ENCODE results near the gene MRTFB. TPM values are rescaled to one million over a fixed set of nuclear protein-coding genes. Genes with fewer than 3 reads are reported as not detected.

MRTFB gene
- total RNA-seq, 4 donors from 2014 or later, result 43.6 to 197 (median 65.5) TPM

- H3K27me3 ChIP-seq, result no peaks in the 10 kb centered on the region
- H3K4me3 ChIP-seq, result no peak overlapping the region
- H3K9me3 ChIP-seq, result no peaks in the 10 kb centered on the region
- no peak overlapping the region for H3K27ac ChIP-seq
- DNase-seq (ENCODE audit: low spot score in 2 of 2), result no peak
- TF ChIP-seq CTCF (IDR thresholded peaks at IDR 0.05) (no peak), EP300 (IDR thresholded peaks at IDR 0.05) (no peak), POLR2A (IDR thresholded peaks at IDR 0.05) (no peak)
- 79% methylated on average over 3 of the region's 3 CpGs for WGBS
- peaks cover 4% of the 10 kb centered on the region for H3K4me1 ChIP-seq
- H3K36me3 ChIP-seq, result no peaks in the 10 kb centered on the region
Measured at GRCh38 chr16:14202095-14202494, 131.0 kb downstream of the MRTFB start.

GRCh38 chr16:14202697-14203096 lies 131.6 kb downstream of the MRTFB start:
- TF ChIP-seq POLR2A (IDR thresholded peaks at IDR 0.05), result no peak
- TF ChIP-seq CTCF (IDR thresholded peaks at IDR 0.05), result peak in 1 of 2 donors; percentile 36
- Histone ChIP-seq H3K4me1 (peaks cover 4% of the 10 kb centered on the region), H3K27me3 (no peaks in the 10 kb centered on the region), H3K27ac (no peak overlapping the region), H3K36me3 (no peaks in the 10 kb centered on the region), H3K9me3 (no peaks in the 10 kb centered on the region), H3K4me3 (no peak overlapping the region)
- DNase-seq (ENCODE audit: low spot score in 2 of 2), result no peak

- H3K4me1 ChIP-seq, result peaks cover 4% of the 10 kb centered on the region
- H3K36me3 ChIP-seq, result no peaks in the 10 kb centered on the region
- H3K9me3 ChIP-seq, result no peaks in the 10 kb centered on the region
- no peaks in the 10 kb centered on the region for H3K27me3 ChIP-seq
- H3K27ac ChIP-seq, result no peak overlapping the region
- no peak overlapping the region for H3K4me3 ChIP-seq
- no peak for TF ChIP-seq POLR2AphosphoS5 (IDR thresholded peaks at IDR 0.05)
- TF ChIP-seq EP300 (IDR thresholded peaks at IDR 0.05), result no peak
- no peak for TF ChIP-seq CTCF (IDR thresholded peaks at IDR 0.05)
- TF ChIP-seq POLR2A (IDR thresholded peaks at IDR 0.05), result no peak
- whole genome bisulfite sequencing, result 65% methylated on average over 2 of the region's 2 CpGs
- DNase-seq (ENCODE audit: low spot score in 2 of 2), result no peak
Measured at GRCh38 chr16:14203166-14203565, 132.0 kb downstream of the MRTFB start.

- TF ChIP-seq POLR2AphosphoS5 (IDR thresholded peaks at IDR 0.05), result no peak
- TF ChIP-seq POLR2A (IDR thresholded peaks at IDR 0.05), result no peak
- TF ChIP-seq CTCF (IDR thresholded peaks at IDR 0.05), result no peak
- TF ChIP-seq EP300 (IDR thresholded peaks at IDR 0.05), result no peak
- 98% methylated on average over 3 of the region's 3 CpGs for WGBS
- Histone ChIP-seq H3K4me3 (no peak overlapping the region), H3K36me3 (no peaks in the 10 kb centered on the region), H3K27ac (no peak overlapping the region), H3K9me3 (no peaks in the 10 kb centered on the region), H3K27me3 (no peaks in the 10 kb centered on the region), H3K4me1 (peaks cover 4% of the 10 kb centered on the region)
- DNase-seq (ENCODE audit: low spot score in 2 of 2), result no peak
Measured at GRCh38 chr16:14205666-14206065, 134.5 kb downstream of the MRTFB start.

- Histone ChIP-seq H3K4me3 (no peak overlapping the region), H3K27me3 (no peaks in the 10 kb centered on the region), H3K27ac (no peak overlapping the region), H3K9me3 (no peaks in the 10 kb centered on the region), H3K36me3 (peaks cover 11% of the 10 kb centered on the region), H3K4me1 (no peaks in the 10 kb centered on the region)
- DNase-seq (ENCODE audit: low spot score in 2 of 2), result no peak
- TF ChIP-seq EP300 (IDR thresholded peaks at IDR 0.05) (no peak), POLR2A (IDR thresholded peaks at IDR 0.05) (no peak), CTCF (IDR thresholded peaks at IDR 0.05) (no peak), POLR2AphosphoS5 (IDR thresholded peaks at IDR 0.05) (no peak)
- WGBS, result 94% methylated on average over 6 of the region's 6 CpGs
Measured at GRCh38 chr16:14211856-14212543, 140.9 kb downstream of the MRTFB start.

All from suprapubic skin (tissue), 4 donors.